Loucy (cell line): ENCODE measurements around the gene ACAP2.

Source experiments
- CTCF ChIP-seq: fragments of 200-600 bp; sonication (generic); conservative IDR thresholded peaks from 2 replicates; pipeline ENCODE4 v1.5.1; 2014; ENCODE audit warnings: mild to moderate bottlenecking, antibody characterized with exemption, low read length
- EZH2phosphoT487 ChIP-seq: fragments of 200-600 bp; IDR thresholded peaks from 2 replicates; pipeline ENCODE4 v1.6.1; 2018; ENCODE audit warnings: antibody characterized with exemption, mild to moderate bottlenecking, moderate library complexity, borderline replicate concordance

- TF ChIP-seq CTCF = no peak
- no peak for TF ChIP-seq EZH2phosphoT487
Measured at GRCh38 chr3:195421400-195421799, 21.4 kb downstream of the ACAP2 start.
